Tibial nerve (tissue), 4 donors: ENCODE measurements around the gene SYVN1. TPM values are rescaled to one million over a fixed set of nuclear protein-coding genes. Genes with fewer than 3 reads are reported as not detected.

Experiments used
- DNase-seq, 2 donors: peaks; one replicate each; pipeline ENCODE4 v3.0.0-alpha.2; 2019; ENCODE audit warnings: low spot score in 2 of 2
- H3K27ac ChIP-seq, 4 donors: fragments of 200-600 bp; sonication (generic) in 3 of 4; one replicate each; pipeline ENCODE4 v1.5.1; 2017 to 2019; ENCODE audit warnings: mild to moderate bottlenecking in 1 of 4
- H3K27me3 ChIP-seq, 2 donors: fragments of 200-600 bp; sonication (generic) in 1 of 2; one replicate each; pipeline versions ENCODE4 v1.5.1 to v1.6.0; 2017 to 2019
- H3K36me3 ChIP-seq, 3 donors: fragments of 200-600 bp; sonication (generic); one replicate each; pipeline ENCODE4 v1.5.1; 2018 to 2019
- H3K4me1 ChIP-seq, 4 donors: fragments of 200-600 bp; sonication (generic) in 3 of 4; one replicate each; pipeline ENCODE4 v1.5.1; 2017 to 2019
- H3K4me3 ChIP-seq, 4 donors: fragments of 200-600 bp; sonication (generic) in 3 of 4; one replicate each; pipeline ENCODE4 v1.5.1; 2017 to 2019; ENCODE audit warnings: mild to moderate bottlenecking in 1 of 4, moderate library complexity in 1 of 4
- H3K9me3 ChIP-seq, 4 donors: fragments of 200-600 bp; sonication (generic) in 3 of 4; one replicate each; pipeline ENCODE4 v1.5.1; 2017 to 2019
- CTCF ChIP-seq, 5 experiments: fragments of 200-600 bp in 3 of 5; fragments of 450-650 bp in 2 of 5; sonication (generic) in 3 of 5; IDR thresholded peaks; one replicate each; pipeline ENCODE4 v1.5.1; 2016 to 2019; ENCODE audit warnings: antibody characterized with exemption in 5 of 5, mild to moderate bottlenecking in 3 of 5, moderate library complexity in 2 of 5
- EP300 ChIP-seq, 2 donors: sonication (generic); formaldehyde crosslinking; IDR thresholded peaks; one replicate each; pipeline ENCODE4 v1.6.1; 2017; ENCODE audit warnings: antibody characterized with exemption in 2 of 2, mild to moderate bottlenecking in 1 of 2
- POLR2A ChIP-seq, 2 donors: fragments of 450-650 bp; IDR thresholded peaks; one replicate each; pipeline ENCODE4 v1.6.1; 2017; ENCODE audit warnings: antibody characterized with exemption in 2 of 2, mild to moderate bottlenecking in 2 of 2, moderate library complexity in 2 of 2
- WGBS, 2 donors: methylation state at CpG; one replicate each; pipeline ENCODE4 v1.1.5; 2018; 5-methylcytosine and 5-hydroxymethylcytosine counted together
- total RNA-seq, 4 donors: library from RNA; depleted of rRNA; stranded (reverse); fragments of >200 nt; gene quantifications; one replicate each; pipeline ENCODE4 v1.1.0, GENCODE V29; 2016

The SYVN1 gene
- total RNA-seq, 4 donors from 2014 or later = 31.6 to 72.6 (median 58.3) TPM

- WGBS, 2 donors = 60 to 77% methylated on average over 17 to 31 of the region's 31 CpGs
- H3K4me1 ChIP-seq = peaks cover 0 to 41% (median 29%) of the 10 kb centered on the region in 4 donors
Observed at GRCh38 chr11:65111159-65111743, 23.1 kb downstream of the SYVN1 start.

GRCh38 chr11:65110354-65110861, 23.9 kb downstream of the SYVN1 start:
- H3K4me3 ChIP-seq = no peak overlapping the region
- H3K9me3 ChIP-seq = no peaks in the 10 kb centered on the region
- DNase-seq = peak; percentile 83 to 97
- TF ChIP-seq CTCF (IDR thresholded peaks at IDR 0.05) = peak; percentile 97 to 100 (median 99)
- TF ChIP-seq POLR2A (IDR thresholded peaks at IDR 0.05) = no peak
- no peaks in the 10 kb centered on the region for H3K27me3 ChIP-seq
- WGBS, 2 donors = 8 to 11% methylated on average over 15 to 18 of the region's 18 CpGs
- H3K4me1 ChIP-seq = peaks cover 0 to 35% (median 26%) of the 10 kb centered on the region in 4 donors
- peaks cover 0 to 50% (median 7%) of the 10 kb centered on the region in 3 donors for H3K36me3 ChIP-seq
- H3K27ac ChIP-seq = peak overlapping the region in 3 of 4 donors; percentile 46 to 60 (median 49)

More at GRCh38 chr11:65111159-65111743, 23.1 kb downstream of the SYVN1 start:
- DNase-seq = no peak
- Histone ChIP-seq H3K27ac (peak overlapping the region in 3 of 4 donors; percentile 49 to 82 (median 60)), H3K36me3 (peaks cover 0 to 52% (median 7%) of the 10 kb centered on the region in 3 donors), H3K9me3 (no peaks in the 10 kb centered on the region), H3K4me3 (peak overlapping the region; percentile 43 to 60 (median 57)), H3K27me3 (no peaks in the 10 kb centered on the region)
- TF ChIP-seq CTCF (IDR thresholded peaks at IDR 0.05) (no peak), POLR2A (IDR thresholded peaks at IDR 0.05) (no peak), EP300 (IDR thresholded peaks at IDR 0.05) (no peak)

- no peak overlapping the region for H3K4me3 ChIP-seq
- H3K27ac ChIP-seq = peak overlapping the region in 1 of 4 donors; percentile 46
- H3K9me3 ChIP-seq = no peaks in the 10 kb centered on the region
- H3K36me3 ChIP-seq = peaks cover 0 to 47% (median 7%) of the 10 kb centered on the region in 3 donors
- peaks cover 0 to 35% (median 26%) of the 10 kb centered on the region in 4 donors for H3K4me1 ChIP-seq
- no peaks in the 10 kb centered on the region for H3K27me3 ChIP-seq
- DNase-seq = no peak
- TF ChIP-seq CTCF (IDR thresholded peaks at IDR 0.05) (no peak), POLR2A (IDR thresholded peaks at IDR 0.05) (no peak), EP300 (IDR thresholded peaks at IDR 0.05) (no peak)
- 87 to 89% methylated on average over 29 to 36 of the region's 36 CpGs for WGBS, 2 donors
Observed at GRCh38 chr11:65109231-65110198, 24.8 kb downstream of the SYVN1 start.

DNA sequence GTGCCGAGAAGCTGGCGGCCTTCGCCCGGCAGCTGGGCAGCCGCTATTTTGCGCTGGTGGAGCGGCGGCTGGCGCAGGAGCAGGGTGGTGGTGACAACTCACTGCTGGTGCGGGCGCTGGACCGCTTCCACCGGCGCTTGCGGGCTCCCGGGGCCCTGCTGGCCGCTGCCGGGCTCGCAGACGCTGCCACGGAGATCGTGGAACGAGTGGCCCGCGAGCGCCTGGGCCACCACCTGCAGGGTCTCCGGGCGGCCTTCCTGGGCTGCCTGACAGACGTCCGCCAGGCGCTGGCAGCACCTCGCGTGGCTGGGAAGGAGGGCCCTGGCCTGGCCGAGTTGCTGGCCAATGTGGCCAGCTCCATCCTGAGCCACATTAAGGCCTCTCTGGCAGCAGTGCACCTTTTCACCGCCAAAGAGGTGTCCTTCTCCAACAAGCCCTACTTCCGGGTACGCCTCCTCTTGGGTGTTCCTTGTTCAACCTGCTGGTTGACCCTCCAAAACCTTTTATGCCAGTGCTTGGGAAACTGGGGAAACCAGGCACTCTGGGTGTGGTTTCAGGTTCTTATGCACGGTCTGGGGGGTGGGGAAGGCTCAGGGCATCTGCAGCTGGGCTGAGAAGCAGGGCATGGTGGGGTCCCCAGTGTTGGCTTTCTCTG, 25.7 kb downstream of the SYVN1 start:
- H3K9me3 ChIP-seq = no peaks in the 10 kb centered on the region
- no peak for DNase-seq
- peaks cover 0 to 43% (median 7%) of the 10 kb centered on the region in 3 donors for H3K36me3 ChIP-seq
- no peaks in the 10 kb centered on the region for H3K27me3 ChIP-seq
- TF ChIP-seq POLR2A (IDR thresholded peaks at IDR 0.05) = no peak
- TF ChIP-seq EP300 (IDR thresholded peaks at IDR 0.05) = no peak
- no peak for TF ChIP-seq CTCF (IDR thresholded peaks at IDR 0.05)
- peaks cover 0 to 33% (median 25%) of the 10 kb centered on the region in 4 donors for H3K4me1 ChIP-seq
- H3K4me3 ChIP-seq = no peak overlapping the region
- WGBS, 2 donors = 92 to 93% methylated on average over 32 to 34 of the region's 38 CpGs
- no peak overlapping the region for H3K27ac ChIP-seq
